ENCODE data around the gene EIF4G3.

GRCh38 chr1:21050031-21050430 is 126.7 kb downstream of the EIF4G3 start:
- TF ChIP-seq CTCF (IDR thresholded peaks at IDR 0.05; ENCODE audit: low read length), result no peak
- no peak for TF ChIP-seq EZH2 (IDR thresholded peaks at IDR 0.05; ENCODE audit: borderline replicate concordance, low read length)

All from OCI-LY1 (cell line).